Astrocyte of the cerebellum (primary cell): ENCODE data around the gene ALKBH3.

Experiments
- DNase-seq: peaks from one replicate; pipeline ENCODE4 v3.0.0-alpha.2; 2011; ENCODE audit warnings: low read depth
- H3K4me3 ChIP-seq: 2 replicates; pipeline ENCODE4 v1.5.1; 2011; ENCODE audit warnings: mild to moderate bottlenecking, low read depth, low read length, moderate library complexity
- CTCF ChIP-seq: IDR thresholded peaks from 2 replicates; pipeline ENCODE4 v1.5.1; 2012; ENCODE audit warnings: low read length, low read depth, moderate library complexity, mild to moderate bottlenecking; ENCODE audit errors: missing control alignments
- in situ Hi-C: cut with HindIII; loops from 2 replicates; pipeline ENCODE4 v1.10.0; 2017; ENCODE audit warnings: low sequenced_read_pairs

The ALKBH3 gene

GRCh38 chr11:43908191-43908590, 27.6 kb downstream of the ALKBH3 start:
- no peak overlapping the region for H3K4me3 ChIP-seq
- no peak for TF ChIP-seq CTCF
- in situ Hi-C loops = loop anchor here (5.0 kb wide), 1 partner anchor 134 kb away; no protein-coding TSS in a partner anchor
- DNase-seq = no peak

- TF ChIP-seq CTCF = no peak
- in situ Hi-C loops = loop anchor here (5.0 kb wide), 1 partner anchor 134 kb away; no protein-coding TSS in a partner anchor
- no peak for DNase-seq
- H3K4me3 ChIP-seq = no peak overlapping the region
These were observed 28.1 kb downstream of the ALKBH3 start for GRCh38 chr11:43908683-43909082.

- in situ Hi-C loops = no loop called here
- no peak for DNase-seq
- no peak overlapping the region for H3K4me3 ChIP-seq
- TF ChIP-seq CTCF = no peak
These were observed 33.3 kb downstream of the ALKBH3 start for GRCh38 chr11:43913829-43914380.

- TF ChIP-seq CTCF = no peak
- no peak overlapping the region for H3K4me3 ChIP-seq
- no peak for DNase-seq
- in situ Hi-C loops = no loop called here
These were observed 33.8 kb downstream of the ALKBH3 start for GRCh38 chr11:43914466-43914865.

GRCh38 chr11:43916621-43917020, 36.0 kb downstream of the ALKBH3 start:
- in situ Hi-C loops = no loop called here
- no peak for TF ChIP-seq CTCF
- H3K4me3 ChIP-seq = no peak overlapping the region
- DNase-seq = no peak

GRCh38 chr11:43917851-43918250, 37.2 kb downstream of the ALKBH3 start:
- in situ Hi-C loops = no loop called here
- no peak for TF ChIP-seq CTCF
- no peak overlapping the region for H3K4me3 ChIP-seq
- DNase-seq = no peak
